Measurements from ENCODE around the gene EXOC4.

Gene EXOC4

DNA sequence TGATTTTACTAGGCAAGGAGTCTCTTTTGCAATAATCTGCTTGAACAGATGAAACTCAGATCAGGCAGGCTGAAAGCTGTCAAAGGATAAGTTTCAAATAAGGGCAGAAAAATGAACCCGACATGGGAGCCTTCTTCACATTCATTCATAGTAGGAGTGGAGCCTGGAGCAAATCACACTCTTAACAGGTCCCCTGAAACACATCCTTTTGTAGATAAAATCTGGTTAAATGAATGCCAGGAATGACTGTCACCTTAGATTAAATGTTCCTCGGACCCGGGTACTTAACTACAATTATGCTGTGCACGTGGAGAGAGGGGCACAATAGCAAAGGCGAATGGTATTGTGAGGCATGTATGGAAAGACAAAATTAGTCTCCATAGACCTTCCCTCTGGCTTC is 529.6 kb downstream of the EXOC4 start:
- Histone ChIP-seq H3K36me3 (ENCODE audit: insufficient read depth, low read length) (no peaks in the 10 kb centered on the region), H3K4me1 (ENCODE audit: insufficient read depth, low read length) (no peaks in the 10 kb centered on the region), H3K9ac (ENCODE audit: low read depth, low read length) (no peak overlapping the region)

DNA sequence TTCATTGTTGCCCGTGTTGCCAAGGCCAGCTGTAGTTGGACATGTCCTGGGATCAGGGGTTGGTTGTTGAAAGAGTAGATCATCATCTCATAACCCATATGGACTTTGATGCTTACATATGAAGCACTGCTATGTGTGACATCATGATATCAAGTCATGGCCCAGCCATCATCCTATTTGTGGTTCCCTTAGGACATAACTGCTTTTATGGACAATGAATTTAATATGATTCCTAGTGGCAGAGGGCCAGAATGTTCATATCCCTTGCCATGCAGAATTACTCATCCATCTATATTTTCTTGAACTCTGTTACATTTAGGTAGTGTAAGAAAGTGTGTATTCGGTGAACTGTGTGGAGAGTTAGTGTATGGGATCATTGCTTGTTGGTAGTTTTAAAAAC is 530.4 kb downstream of the EXOC4 start:
- H3K9me3 ChIP-seq (ENCODE audit: control insufficient read depth, insufficient read depth, low read length): no peaks in the 10 kb centered on the region
- H3K4me1 ChIP-seq (ENCODE audit: insufficient read depth, low read length): no peaks in the 10 kb centered on the region
- H3K9ac ChIP-seq (ENCODE audit: low read depth, low read length): no peak overlapping the region
- H3K36me3 ChIP-seq (ENCODE audit: insufficient read depth, low read length): no peaks in the 10 kb centered on the region

More for the DNA sequence above, 529.6 kb downstream of the EXOC4 start:
- no peaks in the 10 kb centered on the region for H3K9me3 ChIP-seq (ENCODE audit: control insufficient read depth, insufficient read depth, low read length)

DNA sequence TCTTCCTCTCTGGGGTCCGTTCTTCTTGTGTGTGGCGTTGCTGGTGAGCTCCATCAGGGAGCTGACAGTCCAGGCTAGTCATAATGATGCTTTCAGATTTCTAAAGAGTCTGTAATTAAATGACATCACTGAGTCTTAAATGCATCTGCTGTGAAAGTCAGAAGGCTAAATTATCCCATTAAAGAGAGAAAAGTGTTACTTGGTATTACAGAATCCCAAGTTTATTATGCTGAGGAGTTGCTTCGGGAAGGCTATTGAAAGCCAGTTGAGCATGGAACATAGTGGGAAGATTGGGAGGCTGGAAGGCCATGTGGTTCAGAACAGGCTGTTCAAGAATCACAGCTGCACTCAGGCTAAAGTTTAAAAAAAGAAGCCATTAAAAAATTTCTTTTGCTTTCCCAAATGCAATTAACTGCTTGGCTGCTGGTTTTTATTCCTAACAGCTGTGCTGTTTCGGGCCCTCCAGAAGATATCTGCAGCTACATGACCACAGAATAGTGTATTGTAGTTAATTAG is 531.7 kb downstream of the EXOC4 start:
- Histone ChIP-seq H3K4me1 (ENCODE audit: insufficient read depth, low read length) (no peaks in the 10 kb centered on the region), H3K9ac (ENCODE audit: low read depth, low read length) (no peak overlapping the region), H3K9me3 (ENCODE audit: control insufficient read depth, insufficient read depth, low read length) (no peaks in the 10 kb centered on the region), H3K36me3 (ENCODE audit: insufficient read depth, low read length) (no peaks in the 10 kb centered on the region)

DNA sequence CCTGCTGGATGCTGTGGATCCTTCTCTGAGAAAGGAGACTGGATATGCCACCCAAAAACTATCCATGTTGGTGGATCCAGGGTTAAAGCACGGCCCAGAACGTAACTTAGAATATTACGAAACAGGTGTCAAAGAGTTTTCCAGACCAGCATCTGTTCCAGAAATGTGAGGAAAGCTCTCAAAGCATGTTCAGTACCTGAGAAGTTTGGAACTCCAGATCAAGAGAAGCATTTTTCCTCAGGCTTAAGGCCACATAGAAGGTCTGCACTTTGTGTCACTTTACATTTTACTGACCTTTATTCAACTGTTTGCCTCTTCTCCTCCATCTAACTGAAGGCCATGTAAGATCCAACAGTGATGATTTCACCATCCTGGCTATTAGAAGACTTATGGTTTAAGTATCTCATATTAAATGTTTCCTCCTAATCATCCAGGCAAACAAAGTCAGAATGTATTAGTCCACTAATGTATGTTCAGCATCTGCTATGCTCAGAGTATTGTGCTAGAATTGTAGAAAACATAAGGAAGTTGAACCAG is 533.6 kb downstream of the EXOC4 start:
- Histone ChIP-seq H3K9me3 (ENCODE audit: control insufficient read depth, insufficient read depth, low read length) (no peaks in the 10 kb centered on the region), H3K9ac (ENCODE audit: low read depth, low read length) (no peak overlapping the region), H3K36me3 (ENCODE audit: insufficient read depth, low read length) (no peaks in the 10 kb centered on the region), H3K4me1 (ENCODE audit: insufficient read depth, low read length) (no peaks in the 10 kb centered on the region)

DNA sequence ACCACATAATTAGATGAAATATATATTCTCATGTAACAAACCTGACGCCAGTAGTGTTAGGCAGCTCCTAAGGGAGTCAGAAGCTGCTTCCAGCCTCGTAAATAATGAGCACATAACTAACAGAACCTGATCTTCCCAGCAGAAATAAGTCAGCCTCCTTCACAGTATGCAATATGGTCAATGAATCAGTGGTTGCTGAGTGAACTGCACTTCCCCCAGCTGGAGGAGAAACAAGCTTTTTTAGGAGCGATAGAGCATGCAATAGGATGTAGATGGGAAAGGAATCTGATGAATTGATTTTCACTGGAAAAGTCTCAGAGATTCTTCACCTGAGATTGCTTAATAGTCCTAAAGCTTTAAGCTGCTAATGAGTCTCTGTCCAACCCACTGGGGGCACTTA is 537.1 kb downstream of the EXOC4 start:
- H3K9ac ChIP-seq (ENCODE audit: low read depth, low read length): no peak overlapping the region
- no peaks in the 10 kb centered on the region for H3K4me1 ChIP-seq (ENCODE audit: insufficient read depth, low read length)
- H3K9me3 ChIP-seq (ENCODE audit: control insufficient read depth, insufficient read depth, low read length): no peaks in the 10 kb centered on the region
- H3K36me3 ChIP-seq (ENCODE audit: insufficient read depth, low read length): no peaks in the 10 kb centered on the region

DNA sequence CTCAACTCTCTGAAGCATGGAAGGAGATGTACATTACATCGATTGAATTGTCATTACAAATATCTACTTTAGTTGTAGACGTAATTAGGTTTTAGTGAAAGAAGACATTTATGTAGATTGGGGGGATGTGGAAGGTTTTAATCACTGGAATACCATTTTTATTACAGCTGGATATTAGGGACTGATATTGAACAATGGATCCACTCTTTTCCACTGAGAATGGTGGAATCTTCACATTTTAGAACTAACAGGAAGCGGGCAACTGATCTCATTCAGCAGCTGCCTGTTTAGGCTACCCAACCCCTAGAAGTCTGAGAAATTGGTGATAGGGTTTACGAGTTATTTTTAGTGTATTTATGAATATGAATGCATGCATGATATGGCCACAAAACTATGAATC is 538.0 kb downstream of the EXOC4 start:
- Histone ChIP-seq H3K36me3 (ENCODE audit: insufficient read depth, low read length) (no peaks in the 10 kb centered on the region), H3K4me1 (ENCODE audit: insufficient read depth, low read length) (no peaks in the 10 kb centered on the region), H3K9me3 (ENCODE audit: control insufficient read depth, insufficient read depth, low read length) (no peaks in the 10 kb centered on the region), H3K9ac (ENCODE audit: low read depth, low read length) (no peak overlapping the region)

DNA sequence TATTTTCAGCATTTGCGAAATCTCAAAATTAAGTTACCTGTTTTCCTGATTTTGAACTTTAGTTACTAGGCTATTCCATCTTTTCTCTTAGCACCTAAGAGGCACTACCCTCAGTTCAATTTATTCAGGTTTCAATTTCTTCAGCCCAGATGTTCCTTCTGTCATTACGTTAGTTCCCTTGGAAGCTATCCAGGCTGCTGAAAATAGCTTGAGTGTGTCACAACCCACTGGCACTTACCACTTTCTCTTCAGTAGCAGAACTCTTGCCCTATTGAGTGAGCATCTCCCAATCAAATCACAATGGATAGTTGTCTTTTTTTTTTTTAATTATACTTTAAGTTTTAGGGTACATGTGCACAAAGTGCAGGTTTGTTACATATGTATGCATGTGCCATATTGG is 541.6 kb downstream of the EXOC4 start:
- Histone ChIP-seq H3K9me3 (ENCODE audit: control insufficient read depth, insufficient read depth, low read length) (no peaks in the 10 kb centered on the region), H3K9ac (ENCODE audit: low read depth, low read length) (no peak overlapping the region), H3K4me1 (ENCODE audit: insufficient read depth, low read length) (no peaks in the 10 kb centered on the region), H3K36me3 (ENCODE audit: insufficient read depth, low read length) (no peaks in the 10 kb centered on the region)

DNA sequence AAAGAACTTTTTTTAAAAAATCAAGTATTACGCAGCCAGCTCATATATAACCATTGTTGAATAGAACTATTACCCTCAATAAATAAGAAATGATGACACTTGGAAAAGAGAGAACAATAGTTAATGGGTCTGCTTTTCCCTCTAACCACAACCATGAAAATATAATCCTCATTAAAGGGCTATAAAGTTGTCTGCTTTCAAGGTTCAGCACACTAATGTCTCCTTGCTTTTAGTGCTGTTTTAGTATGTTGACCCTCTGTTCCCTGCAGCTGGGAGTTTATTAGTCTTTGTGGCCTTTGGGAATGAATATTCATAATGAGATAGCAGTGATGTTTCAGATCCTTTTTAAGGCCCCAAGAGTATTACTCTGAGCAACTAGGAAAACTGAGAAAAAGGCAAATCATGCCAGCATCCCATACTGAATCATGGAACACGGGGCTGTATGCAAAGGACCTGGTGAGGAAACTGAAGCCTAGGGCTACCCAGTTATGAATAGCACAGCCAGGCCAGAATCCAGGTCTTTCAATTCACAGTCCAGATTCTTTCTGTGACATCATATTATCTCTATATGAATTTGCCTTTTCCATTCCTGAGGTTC is 542.3 kb downstream of the EXOC4 start:
- Histone ChIP-seq H3K9ac (ENCODE audit: low read depth, low read length) (no peak overlapping the region), H3K9me3 (ENCODE audit: control insufficient read depth, insufficient read depth, low read length) (no peaks in the 10 kb centered on the region), H3K4me1 (ENCODE audit: insufficient read depth, low read length) (no peaks in the 10 kb centered on the region), H3K36me3 (ENCODE audit: insufficient read depth, low read length) (no peaks in the 10 kb centered on the region)

DNA sequence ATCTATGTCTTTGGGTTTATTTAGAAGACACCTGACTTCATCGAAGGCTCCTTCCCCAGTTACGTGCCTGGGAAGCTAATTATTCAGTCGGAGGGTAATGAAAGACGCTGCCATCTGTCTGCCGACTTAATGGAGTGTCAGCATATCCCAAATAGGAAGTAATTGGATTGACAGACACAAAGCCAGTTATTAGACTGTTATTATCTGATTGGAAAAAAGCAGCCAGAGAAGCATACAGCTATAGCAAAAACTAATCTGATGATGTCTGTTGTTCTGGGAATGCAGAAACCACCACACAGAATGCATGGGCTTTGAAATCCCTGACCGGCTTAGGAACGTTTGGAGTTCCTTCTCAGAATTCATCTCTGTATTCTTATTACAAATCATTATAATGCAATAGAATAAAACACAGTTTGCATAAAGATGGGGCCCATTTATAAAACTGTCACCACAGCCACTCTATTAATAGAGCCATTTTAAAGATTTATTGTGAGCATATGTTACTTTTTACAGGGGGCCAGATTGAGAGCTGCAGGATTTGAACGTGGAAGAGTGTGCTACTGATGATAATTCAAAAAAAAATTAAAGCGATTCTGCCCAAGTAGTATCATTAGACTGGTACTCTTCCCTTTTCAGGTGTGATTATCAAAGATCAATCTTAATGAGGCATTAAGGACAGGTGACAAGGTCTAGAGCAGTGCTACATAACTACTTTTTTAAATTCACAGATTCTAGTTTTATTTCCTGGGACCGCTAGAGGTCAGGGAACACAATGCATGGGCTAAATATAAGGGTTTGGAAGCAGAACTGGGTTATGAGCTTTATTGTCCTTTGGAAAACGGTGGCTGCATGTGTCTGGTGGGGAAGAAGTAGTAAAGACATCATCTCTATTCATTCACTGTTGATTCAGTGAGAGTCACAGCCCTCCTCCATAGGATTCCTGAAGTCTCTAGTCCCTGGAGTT is 544.2 kb downstream of the EXOC4 start:
- H3K4me1 ChIP-seq (ENCODE audit: insufficient read depth, low read length): no peaks in the 10 kb centered on the region
- H3K9ac ChIP-seq (ENCODE audit: low read depth, low read length): no peak overlapping the region
- no peaks in the 10 kb centered on the region for H3K9me3 ChIP-seq (ENCODE audit: control insufficient read depth, insufficient read depth, low read length)
- no peaks in the 10 kb centered on the region for H3K36me3 ChIP-seq (ENCODE audit: insufficient read depth, low read length)

DNA sequence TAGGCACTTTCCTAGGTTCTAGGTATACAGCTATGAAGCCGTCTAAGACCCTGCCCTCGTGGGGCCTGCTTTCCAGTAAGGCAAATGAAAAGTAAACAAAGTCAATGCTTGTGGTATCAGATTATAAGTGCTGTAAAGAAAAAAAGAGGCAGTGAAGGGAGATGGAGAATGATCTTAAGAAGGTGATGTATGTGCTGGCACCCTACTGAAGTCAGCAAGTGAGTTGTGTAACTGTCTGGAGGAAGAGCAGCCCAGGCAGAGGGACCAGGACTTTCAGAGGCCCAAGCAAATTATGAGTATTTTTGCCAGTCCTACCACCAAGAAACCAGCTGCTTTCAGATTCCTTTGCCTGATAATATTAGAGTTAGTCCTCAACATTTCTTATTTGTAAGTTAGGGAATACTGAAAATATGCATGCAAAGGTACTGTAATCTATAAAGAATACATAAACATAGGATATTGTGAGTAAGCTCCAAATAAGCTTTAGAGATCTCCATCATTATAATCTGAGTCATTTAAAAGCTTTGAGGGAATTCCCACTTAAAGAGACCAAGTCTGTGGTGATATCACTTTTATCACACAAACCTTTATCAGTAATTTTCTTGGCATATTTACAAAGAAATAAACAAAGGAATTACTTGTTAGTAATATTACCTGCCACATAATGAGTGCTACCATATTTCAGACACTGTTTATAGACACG is 545.1 kb downstream of the EXOC4 start:
- H3K4me1 ChIP-seq (ENCODE audit: insufficient read depth, low read length): no peaks in the 10 kb centered on the region
- H3K9ac ChIP-seq (ENCODE audit: low read depth, low read length): no peak overlapping the region
- no peaks in the 10 kb centered on the region for H3K36me3 ChIP-seq (ENCODE audit: insufficient read depth, low read length)
- H3K9me3 ChIP-seq (ENCODE audit: control insufficient read depth, insufficient read depth, low read length): no peaks in the 10 kb centered on the region

DNA sequence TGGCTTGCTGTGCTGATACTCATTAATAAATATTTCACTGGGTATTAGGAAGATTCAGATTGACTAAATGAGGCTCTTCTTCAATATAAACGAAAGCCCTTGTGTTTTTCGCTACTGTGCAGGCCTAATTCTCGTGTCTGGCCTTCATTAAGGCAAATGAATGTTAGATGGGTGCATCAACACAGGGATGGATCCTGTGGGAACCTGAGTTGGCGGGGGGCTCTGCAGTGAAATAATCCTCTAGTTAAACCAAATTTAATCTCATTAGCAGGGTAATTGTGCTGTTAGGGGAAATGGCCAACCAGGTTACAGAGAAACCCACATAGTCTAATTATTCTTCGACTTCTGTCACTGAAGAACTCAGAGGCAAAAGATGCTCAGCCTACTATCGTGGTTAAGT is 548.5 kb downstream of the EXOC4 start:
- Histone ChIP-seq H3K9ac (ENCODE audit: low read depth, low read length) (no peak overlapping the region), H3K36me3 (ENCODE audit: insufficient read depth, low read length) (no peaks in the 10 kb centered on the region), H3K4me1 (ENCODE audit: insufficient read depth, low read length) (no peaks in the 10 kb centered on the region), H3K9me3 (ENCODE audit: control insufficient read depth, insufficient read depth, low read length) (no peaks in the 10 kb centered on the region)

DNA sequence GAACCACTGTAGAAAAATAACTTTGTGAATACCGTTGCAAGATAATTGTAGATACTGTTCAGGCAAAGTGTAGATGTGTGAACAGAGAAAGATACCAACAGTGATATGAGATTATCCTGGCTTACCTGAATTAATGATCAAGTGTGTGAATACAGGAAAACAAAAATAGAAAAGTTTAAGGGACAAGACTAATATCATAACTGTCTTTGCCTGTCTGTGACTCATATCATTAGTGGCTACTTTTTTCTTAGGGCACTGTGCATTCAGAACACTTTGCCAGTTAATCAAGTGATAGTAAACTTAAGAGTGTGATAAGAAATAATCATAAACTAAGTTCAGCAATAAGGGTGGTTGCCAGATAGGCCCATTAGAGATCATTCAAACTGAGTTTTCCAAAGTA is 551.2 kb downstream of the EXOC4 start:
- Histone ChIP-seq H3K4me1 (ENCODE audit: insufficient read depth, low read length) (no peaks in the 10 kb centered on the region), H3K9me3 (ENCODE audit: control insufficient read depth, insufficient read depth, low read length) (no peaks in the 10 kb centered on the region), H3K36me3 (ENCODE audit: insufficient read depth, low read length) (no peaks in the 10 kb centered on the region), H3K9ac (ENCODE audit: low read depth, low read length) (no peak overlapping the region)

DNA sequence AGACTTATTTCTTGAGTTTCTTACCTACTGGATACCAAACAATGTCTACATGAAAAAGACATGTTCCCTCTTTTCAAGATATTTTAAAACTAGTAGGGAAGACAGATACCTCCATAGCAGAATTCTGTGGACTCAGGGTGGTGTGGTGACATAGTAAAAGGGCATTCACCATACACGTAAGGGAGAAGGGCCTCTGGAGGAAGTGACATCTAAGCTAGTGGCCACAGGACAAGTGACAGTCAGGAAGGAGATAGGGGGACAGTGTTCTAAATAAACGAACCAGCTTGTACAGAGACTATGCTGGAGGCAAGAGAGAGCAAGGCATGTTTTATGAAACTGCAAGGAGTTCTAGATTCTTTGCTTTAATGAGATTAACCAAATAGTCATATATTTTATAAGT is 552.5 kb downstream of the EXOC4 start:
- H3K4me1 ChIP-seq (ENCODE audit: insufficient read depth, low read length): no peaks in the 10 kb centered on the region
- H3K9me3 ChIP-seq (ENCODE audit: control insufficient read depth, insufficient read depth, low read length): no peaks in the 10 kb centered on the region

More for the DNA sequence above, 552.5 kb downstream of the EXOC4 start:
- Histone ChIP-seq H3K9ac (ENCODE audit: low read depth, low read length) (no peak overlapping the region), H3K36me3 (ENCODE audit: insufficient read depth, low read length) (no peaks in the 10 kb centered on the region)

Data from ES-I3 (cell line).